HL-60/S4 treated with phorbol 12-myristate 13-acetate at 8.2 ng/mL for 4 days and 3 days (cell line): Measurements from ENCODE around the gene CDHR2.

Experiments
- in situ Hi-C: fragments of 300-500 bp; cut with MboI; formaldehyde crosslinking; loops from 2 replicates; pipeline ENCODE4 v1.15.0; 2022; ENCODE audit warnings: low sequenced_read_pairs

CDHR2 gene

GRCh38 chr5:176618783-176619182 is 69.6 kb downstream of the CDHR2 start:
- in situ Hi-C loops, result no loop called here

- in situ Hi-C loops, result no loop called here
These were observed 70.0 kb downstream of the CDHR2 start for GRCh38 chr5:176619203-176619568.

GRCh38 chr5:176619569-176620332 is 70.6 kb downstream of the CDHR2 start:
- in situ Hi-C loops, result no loop called here

DNA sequence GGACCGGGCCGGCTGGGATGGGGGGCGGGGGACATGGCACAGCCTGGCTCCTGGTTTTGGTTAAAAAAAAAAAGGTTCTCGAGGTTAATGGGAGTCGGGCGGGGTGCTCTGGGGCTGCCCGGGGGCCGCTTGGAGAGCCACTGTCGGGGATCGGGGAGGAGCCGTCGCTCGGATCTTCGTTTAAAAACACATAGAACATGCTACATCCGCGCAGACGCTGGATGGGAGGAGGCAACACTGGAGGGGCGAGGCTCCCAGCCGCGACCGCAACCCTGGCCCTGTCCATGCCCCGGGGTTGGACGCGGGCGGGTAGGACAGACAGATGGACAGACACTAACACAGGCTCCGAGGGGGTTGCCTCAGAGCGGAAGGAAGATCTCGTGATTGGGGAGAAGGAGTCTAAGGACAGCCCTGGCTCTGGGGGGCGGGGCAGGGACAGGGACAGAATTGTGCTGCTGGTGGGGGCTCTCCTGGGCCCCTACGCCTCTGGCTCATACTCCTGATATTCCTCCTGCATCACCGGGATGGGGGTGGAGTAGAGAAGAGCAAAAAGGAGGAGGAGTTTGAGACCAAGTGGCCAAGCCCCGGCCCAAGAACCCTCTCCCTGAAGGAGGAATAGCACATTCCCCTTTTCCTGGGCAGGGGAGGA is 71.3 kb downstream of the CDHR2 start:
- in situ Hi-C loops, result no loop called here

GRCh38 chr5:176621661-176622079 is 72.5 kb downstream of the CDHR2 start:
- in situ Hi-C loops, result no loop called here

GRCh38 chr5:176624142-176624541 is 75.0 kb downstream of the CDHR2 start:
- in situ Hi-C loops, result no loop called here

- in situ Hi-C loops, result no loop called here
These were observed 75.8 kb downstream of the CDHR2 start for GRCh38 chr5:176624938-176625337.

GRCh38 chr5:176625512-176625911 is 76.4 kb downstream of the CDHR2 start:
- in situ Hi-C loops, result no loop called here

- in situ Hi-C loops, result no loop called here
These were observed 77.1 kb downstream of the CDHR2 start for GRCh38 chr5:176625966-176626875.

GRCh38 chr5:176626876-176627236 is 77.7 kb downstream of the CDHR2 start:
- in situ Hi-C loops, result no loop called here

DNA sequence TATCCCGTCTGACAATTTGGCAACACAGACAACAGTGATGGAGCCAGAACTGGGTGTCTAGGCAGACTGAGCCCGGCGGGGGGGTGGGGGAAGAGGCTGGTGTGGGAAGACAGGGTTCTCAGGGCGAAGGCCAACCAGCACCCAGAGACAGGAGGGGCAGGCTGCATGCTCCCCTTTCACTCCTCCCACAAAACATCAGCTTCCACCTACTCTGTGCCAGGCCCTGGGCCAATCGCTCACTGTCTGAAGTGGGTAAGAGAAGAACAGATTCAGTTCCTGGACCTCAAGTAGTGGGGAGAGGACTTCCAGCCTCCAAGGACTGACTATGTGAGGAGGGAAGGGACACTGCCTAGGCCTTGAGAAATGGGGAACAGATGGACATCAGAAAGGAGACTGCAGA is 78.4 kb downstream of the CDHR2 start:
- in situ Hi-C loops, result no loop called here

DNA sequence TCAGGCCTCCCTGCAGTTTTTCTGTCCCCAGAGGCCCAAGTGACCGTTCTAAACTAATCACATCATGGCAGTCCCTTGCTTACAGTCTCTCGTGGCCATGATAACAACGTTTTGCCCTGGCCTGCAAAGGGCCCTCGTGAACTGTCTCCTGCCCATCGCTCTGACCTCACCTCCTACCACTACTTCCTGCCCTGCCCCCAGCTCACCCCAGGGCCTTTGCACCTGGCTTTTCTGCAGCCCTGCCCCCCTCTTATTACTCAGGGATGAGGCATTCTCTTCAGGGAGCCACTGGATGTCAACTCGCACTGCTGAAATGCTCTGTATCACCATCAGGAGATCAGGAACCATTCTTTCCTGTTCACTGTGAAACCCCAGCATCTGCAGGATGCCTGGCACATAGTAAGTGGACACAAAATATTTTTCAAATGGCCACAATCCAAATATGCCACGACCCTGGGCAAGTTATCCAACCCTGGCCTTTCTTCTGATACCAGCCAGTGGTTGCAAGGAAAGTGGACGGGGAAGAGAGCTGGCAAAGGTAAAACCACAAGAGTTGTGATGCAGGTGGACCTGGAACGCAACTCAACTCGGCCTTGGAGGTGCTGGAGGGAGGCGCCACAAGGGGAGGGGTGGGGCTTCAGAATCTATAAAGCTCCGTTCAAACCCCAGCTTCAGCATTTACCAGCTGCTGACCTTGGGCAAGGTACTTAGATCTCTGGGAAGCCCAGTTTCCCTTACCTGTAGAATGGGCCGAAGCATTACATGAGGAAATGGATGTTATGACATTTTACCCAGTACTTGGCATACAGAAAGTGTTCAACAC is 79.5 kb downstream of the CDHR2 start:
- in situ Hi-C loops, result no loop called here

- in situ Hi-C loops, result no loop called here
These were observed 80.2 kb downstream of the CDHR2 start for GRCh38 chr5:176629317-176629852.

DNA sequence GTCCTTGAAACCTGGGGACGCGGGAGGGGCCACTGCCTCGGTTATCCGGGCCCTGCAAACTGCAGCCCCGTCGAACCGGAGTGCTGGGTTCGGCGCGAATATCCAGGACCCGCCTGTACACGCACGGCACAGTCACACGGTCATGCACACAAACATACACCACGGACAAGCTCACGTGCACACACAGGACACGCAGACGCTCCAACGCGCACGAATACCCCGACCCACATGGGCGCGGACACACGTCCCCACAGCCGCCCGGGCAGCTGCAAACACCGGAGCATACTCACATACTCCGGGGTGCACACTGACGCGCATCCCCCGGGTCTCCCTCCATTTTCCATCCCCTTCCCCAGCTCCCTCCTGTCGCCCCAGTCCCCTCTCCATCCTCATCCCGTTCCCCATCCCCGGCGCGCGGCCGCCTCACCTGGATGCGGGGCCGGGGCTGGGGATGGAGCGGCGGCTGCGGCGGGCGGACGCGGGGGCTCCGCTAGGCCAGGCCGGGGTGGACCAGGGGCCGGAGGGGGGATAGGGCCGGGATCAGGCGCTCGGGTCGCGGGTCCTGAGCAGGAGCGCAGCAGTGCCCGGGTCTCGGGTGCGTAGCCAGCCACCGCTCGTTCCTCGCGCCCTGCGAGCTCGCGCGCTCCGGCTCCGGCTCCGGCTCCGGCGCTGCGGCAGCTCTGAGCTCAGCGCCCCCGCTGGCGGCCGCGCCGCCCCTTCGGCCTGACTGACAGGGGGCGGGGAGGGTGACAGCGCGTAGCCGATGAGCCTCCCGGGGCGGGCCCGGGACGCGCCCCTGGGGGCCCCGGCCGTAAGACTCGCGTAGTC is 80.9 kb downstream of the CDHR2 start, which contains the start of the genes EIF4E1B and SNCB:
EIF4E1B (plus strand) TSS at position 823 of the 828 bp plus-strand sequence. CDS start 12,113 bp downstream, outside the sequence.
SNCB (minus strand) TSS at position 682 of the 828 bp plus-strand sequence. CDS start 880 bp downstream, outside the sequence.
- in situ Hi-C loops, result no loop called here

DNA sequence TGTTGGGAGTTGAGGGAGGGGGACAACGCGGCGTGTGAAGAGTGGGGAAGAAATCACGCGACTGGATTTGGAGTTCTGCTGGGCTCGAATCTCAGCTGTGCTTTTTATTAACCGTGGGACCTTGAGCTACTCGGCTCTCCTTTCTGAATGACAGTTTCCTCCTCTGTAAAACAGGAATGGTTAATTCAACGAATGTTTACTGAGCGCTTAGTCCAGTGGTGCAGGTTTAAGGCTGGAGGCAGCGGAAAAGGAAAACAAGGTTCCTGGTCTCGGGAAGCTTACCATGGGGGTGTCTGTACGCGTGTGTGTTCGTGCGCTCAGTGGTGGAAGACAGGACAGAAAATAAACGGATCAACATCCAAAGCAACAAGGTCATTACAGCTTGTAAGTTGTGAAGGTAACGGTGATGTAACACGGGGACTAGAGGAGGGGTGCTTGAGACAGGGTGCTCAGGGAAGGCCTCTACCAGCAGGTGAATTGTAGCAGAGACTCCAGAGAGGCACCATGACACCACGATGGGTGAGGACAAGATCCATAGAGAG is 81.6 kb downstream of the CDHR2 start:
- in situ Hi-C loops, result no loop called here

GRCh38 chr5:176631383-176632200 is 82.5 kb downstream of the CDHR2 start:
- in situ Hi-C loops, result no loop called here

DNA sequence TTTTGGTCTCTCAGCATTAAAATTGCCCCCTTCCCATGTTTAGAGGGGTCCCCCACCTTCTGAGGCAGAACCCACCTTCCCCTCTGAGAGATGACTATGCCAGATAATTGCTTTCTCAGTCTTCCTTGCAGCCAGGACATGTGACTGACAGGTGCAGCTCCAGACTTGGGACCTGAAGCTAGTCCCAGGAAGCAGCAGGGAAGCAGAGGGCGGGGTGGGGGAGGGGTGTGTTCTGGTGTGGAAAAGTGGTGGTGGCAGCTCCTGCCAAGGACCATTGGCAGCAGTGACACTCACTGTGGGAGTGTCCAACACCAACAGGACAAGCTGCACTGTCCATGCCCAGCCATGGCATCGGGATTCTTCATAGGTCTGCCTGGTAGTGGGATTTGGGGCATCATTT is 83.6 kb downstream of the CDHR2 start:
- in situ Hi-C loops, result no loop called here

DNA sequence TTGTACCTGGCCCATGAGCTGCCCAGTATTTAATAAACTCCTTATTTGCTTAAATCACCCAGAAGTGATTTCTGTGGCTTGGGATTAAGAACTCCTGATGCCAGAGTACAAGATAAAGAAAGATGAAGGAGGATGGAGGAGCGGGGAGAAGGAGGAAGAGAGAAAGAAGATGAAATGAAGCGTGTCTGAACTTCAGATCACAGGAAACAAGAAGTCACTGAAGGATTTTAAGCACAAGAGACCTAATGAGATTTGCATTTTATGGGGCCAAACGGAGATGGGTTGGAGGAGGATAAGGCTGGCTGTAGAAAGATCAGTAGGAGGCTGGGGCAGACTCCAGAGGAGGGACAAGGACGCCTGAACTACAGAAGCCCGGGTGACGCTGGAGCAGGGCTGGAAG is 84.5 kb downstream of the CDHR2 start:
- in situ Hi-C loops, result no loop called here
